Mesothelial cell of epicardium (in vitro differentiated cells): ENCODE measurements around the gene CSPG4. TPM values are rescaled to one million over a fixed set of nuclear protein-coding genes. Genes with fewer than 3 reads are reported as not detected.
"Not testable (repeated sequence)": the region's sequence is repeated elsewhere in the genome, so short reads cannot be mapped to it uniquely, and the experiment has no call there.

ENCODE experiments used
- DNase-seq, 2 experiments: peaks; one replicate each; pipeline ENCODE4 v3.0.0; 2021; ENCODE audit warnings: low spot score in 2 of 2; ENCODE audit not compliant: unreplicated experiment in 2 of 2
- H3K27ac Mint-ChIP-seq: 2 replicates; pipeline ENCODE4 v1.8.0; 2021; ENCODE audit warnings: mixed read lengths
- H3K27me3 Mint-ChIP-seq: 2 replicates; pipeline ENCODE4 v1.8.0; 2021; ENCODE audit warnings: low read depth, mixed read lengths
- H3K36me3 Mint-ChIP-seq: 2 replicates; pipeline ENCODE4 v1.8.0; 2021; ENCODE audit warnings: mixed read lengths
- H3K4me1 Mint-ChIP-seq: 2 replicates; pipeline ENCODE4 v1.8.0; 2021; ENCODE audit warnings: mixed read lengths
- H3K4me3 Mint-ChIP-seq: 2 replicates; pipeline ENCODE4 v1.8.0; 2021; ENCODE audit warnings: mild to moderate bottlenecking, moderate library complexity, mixed read lengths
- H3K9me3 Mint-ChIP-seq: 2 replicates; pipeline ENCODE4 v1.8.0; 2021; ENCODE audit warnings: mixed read lengths
- total RNA-seq: library from RNA; stranded (reverse); gene quantifications from 3 replicates; pipeline ENCODE4 v1.2.1, GENCODE V29; 2021
- TF ChIP-seq, protein P1 (sequence below): fragments of 200-600 bp; sonication (generic); IDR thresholded peaks from one replicate; pipeline ENCODE4 v1.5.0; 2021; ENCODE audit warnings: antibody characterized with exemption; ENCODE audit not compliant: unreplicated experiment

CSPG4 gene
- total RNA-seq, 1 donor from 2014 or later, result 11.4 TPM

DNA sequence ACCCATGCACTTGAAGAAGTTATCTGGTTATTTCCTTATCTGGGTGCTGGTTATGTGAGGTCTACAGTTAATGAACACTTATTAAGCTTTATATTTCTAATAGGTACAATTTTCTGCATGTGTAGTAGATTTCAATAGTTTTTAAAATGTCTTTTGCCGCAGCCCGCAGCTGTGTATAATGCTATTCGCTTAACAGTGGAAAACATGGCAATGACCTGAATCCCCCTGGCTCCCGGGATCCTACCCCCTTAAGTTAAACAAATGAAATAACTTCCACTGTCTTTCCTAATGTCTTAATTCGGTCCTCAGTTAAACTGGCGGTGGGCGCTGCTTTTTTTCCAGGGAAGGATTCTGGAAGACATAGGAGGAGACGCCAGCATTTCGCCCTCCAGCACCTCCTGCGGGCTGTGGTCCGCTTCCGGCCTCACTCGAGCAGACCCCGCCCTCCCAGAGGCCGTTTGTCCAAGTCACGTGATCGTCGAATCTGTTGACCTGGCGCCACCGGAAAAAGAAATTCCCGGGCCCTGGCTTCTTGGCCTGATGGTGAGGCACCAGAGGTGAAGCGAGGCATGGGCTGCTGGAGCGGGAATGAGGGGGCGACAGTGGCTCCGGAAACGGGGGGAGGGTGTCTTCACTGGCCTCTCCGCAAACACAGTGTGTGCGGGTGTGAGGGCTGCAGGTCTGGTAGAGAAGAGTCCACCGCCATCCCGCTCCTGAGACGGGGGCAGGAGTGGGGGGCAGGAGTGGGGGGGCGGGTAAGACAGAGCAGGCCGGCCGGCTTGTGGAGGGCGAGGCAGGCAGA lies 45.6 kb upstream of the CSPG4 start:
- H3K27me3 Mint-ChIP-seq, result no peaks in the 10 kb centered on the region
- peak overlapping the region; percentile 89 for H3K4me3 Mint-ChIP-seq
- peak overlapping the region; percentile 97 for H3K27ac Mint-ChIP-seq
- peak; percentile 73 to 84 for DNase-seq
- H3K4me1 Mint-ChIP-seq, result peaks cover 22% of the 10 kb centered on the region
- no peaks in the 10 kb centered on the region for H3K36me3 Mint-ChIP-seq
- TF ChIP-seq, protein P1, sequence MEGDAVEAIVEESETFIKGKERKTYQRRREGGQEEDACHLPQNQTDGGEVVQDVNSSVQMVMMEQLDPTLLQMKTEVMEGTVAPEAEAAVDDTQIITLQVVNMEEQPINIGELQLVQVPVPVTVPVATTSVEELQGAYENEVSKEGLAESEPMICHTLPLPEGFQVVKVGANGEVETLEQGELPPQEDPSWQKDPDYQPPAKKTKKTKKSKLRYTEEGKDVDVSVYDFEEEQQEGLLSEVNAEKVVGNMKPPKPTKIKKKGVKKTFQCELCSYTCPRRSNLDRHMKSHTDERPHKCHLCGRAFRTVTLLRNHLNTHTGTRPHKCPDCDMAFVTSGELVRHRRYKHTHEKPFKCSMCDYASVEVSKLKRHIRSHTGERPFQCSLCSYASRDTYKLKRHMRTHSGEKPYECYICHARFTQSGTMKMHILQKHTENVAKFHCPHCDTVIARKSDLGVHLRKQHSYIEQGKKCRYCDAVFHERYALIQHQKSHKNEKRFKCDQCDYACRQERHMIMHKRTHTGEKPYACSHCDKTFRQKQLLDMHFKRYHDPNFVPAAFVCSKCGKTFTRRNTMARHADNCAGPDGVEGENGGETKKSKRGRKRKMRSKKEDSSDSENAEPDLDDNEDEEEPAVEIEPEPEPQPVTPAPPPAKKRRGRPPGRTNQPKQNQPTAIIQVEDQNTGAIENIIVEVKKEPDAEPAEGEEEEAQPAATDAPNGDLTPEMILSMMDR, result no peak
- H3K9me3 Mint-ChIP-seq, result no peaks in the 10 kb centered on the region

DNA sequence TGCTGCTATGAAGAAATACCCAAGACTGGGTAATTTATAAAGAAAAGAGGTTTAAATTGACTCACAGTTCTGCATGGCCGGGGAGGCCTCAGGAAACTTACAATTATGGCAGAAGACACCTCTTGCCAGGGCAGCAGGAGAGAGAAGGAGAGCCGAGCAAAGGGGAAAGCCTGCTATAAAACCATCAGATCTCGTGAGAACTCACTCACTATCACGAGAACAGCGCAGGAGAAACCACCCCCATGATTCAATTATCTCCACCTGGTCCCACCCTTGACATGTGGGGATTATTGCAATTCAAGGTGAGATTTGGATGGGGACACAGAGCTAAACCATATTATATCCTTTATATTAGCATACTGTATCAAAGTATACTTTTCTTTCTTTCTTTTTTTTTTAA lies 42.2 kb upstream of the CSPG4 start:
- H3K4me1 Mint-ChIP-seq, result peaks cover 18% of the 10 kb centered on the region
- DNase-seq, H3K27ac Mint-ChIP-seq, H3K27me3 Mint-ChIP-seq, H3K36me3 Mint-ChIP-seq, H3K4me3 Mint-ChIP-seq, H3K9me3 Mint-ChIP-seq: not testable (repeated sequence)

DNA sequence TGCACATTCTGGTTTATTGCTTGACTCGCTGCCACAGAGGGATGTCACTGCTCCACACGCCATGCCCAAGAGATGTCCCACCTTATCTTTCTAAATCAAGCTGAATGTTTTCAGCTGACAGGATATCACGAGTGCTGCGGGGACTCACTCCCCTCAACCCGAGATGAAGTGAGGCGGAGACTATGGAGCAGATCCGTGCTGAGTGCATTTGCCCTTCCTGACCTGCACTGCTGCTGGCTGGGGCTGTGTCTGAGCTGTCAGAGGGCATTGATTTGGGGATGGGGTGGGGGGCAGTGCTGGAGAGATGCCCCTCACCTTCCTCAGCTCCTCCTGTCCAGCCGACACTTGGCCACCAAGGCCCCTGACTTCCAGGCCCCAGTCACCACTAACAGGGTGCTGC lies 40.5 kb upstream of the CSPG4 start:
- Mint-ChIP-seq H3K4me3 (no peak overlapping the region), H3K27me3 (no peaks in the 10 kb centered on the region), H3K36me3 (no peaks in the 10 kb centered on the region), H3K9me3 (no peaks in the 10 kb centered on the region), H3K27ac (no peak overlapping the region), H3K4me1 (peaks cover 6% of the 10 kb centered on the region)
- DNase-seq, result no peak
- TF ChIP-seq, protein P1, result no peak

- no peak overlapping the region for H3K4me3 Mint-ChIP-seq
- TF ChIP-seq, protein P1, result no peak
- peaks cover 2% of the 10 kb centered on the region for H3K27me3 Mint-ChIP-seq
- peak in 1 of 2 experiments; percentile 20 for DNase-seq
- H3K27ac Mint-ChIP-seq, result no peak overlapping the region
- H3K9me3 Mint-ChIP-seq, result no peaks in the 10 kb centered on the region
- H3K4me1 Mint-ChIP-seq, result no peaks in the 10 kb centered on the region
- no peaks in the 10 kb centered on the region for H3K36me3 Mint-ChIP-seq
Measured at GRCh38 chr15:75751891-75752290, 39.2 kb upstream of the CSPG4 start.

DNA sequence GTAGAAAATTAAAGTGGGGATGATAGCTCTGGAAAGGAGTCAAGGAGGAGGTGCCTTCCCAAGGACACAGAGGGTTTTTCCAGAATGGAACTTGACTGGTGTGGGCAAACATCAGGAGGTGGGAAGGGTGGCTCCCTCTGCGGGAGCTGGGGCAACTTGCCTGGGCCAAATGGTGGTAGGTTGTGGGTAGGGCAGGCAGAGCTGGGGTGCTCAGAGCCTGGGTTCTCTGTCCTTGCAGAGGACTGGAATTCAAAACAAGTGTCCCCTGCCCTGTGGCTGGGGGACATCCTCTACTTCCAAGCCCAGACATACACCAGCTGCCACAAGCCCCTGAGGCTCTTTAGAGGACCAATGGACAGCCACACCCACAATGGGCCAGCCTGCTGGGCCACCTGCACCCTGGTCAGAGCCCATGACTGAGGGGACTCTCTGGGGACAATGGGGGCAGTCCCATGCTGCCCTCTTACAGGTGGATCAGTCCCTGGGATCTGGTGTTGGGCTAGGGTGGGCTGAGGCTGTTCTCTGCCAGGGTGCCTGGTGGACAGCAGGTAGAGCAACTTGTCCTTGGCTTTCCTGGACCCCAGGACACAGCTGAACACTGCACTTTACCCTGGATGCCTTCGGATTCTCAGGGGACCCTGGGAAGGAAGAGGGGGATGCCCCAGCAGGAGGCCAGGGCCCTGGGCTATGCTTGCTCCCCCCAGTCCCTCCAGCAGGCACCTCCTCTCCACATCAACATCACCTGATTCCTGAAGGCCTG lies 38.6 kb upstream of the CSPG4 start:
- H3K4me3 Mint-ChIP-seq, result no peak overlapping the region
- no peak overlapping the region for H3K27ac Mint-ChIP-seq
- peak in 1 of 2 experiments; percentile 36 for DNase-seq
- H3K27me3 Mint-ChIP-seq, result peaks cover 5% of the 10 kb centered on the region
- H3K36me3 Mint-ChIP-seq, result no peaks in the 10 kb centered on the region
- no peaks in the 10 kb centered on the region for H3K9me3 Mint-ChIP-seq
- TF ChIP-seq, protein P1, result no peak
- no peaks in the 10 kb centered on the region for H3K4me1 Mint-ChIP-seq
